HG02571 (cell line): ENCODE results near the gene AMBP.
"Not testable (repeated sequence)": the region's sequence is repeated elsewhere in the genome, so short reads cannot be mapped to it uniquely, and the experiment has no call there.

Source experiments
- ATAC-seq: cut with Tn5 transposase; IDR thresholded peaks from one replicate; pipeline ENCODE4 v1.9.1; 2021; ENCODE audit warnings: mild to moderate bottlenecking, moderate library complexity; ENCODE audit not compliant: unreplicated experiment

Gene AMBP

DNA sequence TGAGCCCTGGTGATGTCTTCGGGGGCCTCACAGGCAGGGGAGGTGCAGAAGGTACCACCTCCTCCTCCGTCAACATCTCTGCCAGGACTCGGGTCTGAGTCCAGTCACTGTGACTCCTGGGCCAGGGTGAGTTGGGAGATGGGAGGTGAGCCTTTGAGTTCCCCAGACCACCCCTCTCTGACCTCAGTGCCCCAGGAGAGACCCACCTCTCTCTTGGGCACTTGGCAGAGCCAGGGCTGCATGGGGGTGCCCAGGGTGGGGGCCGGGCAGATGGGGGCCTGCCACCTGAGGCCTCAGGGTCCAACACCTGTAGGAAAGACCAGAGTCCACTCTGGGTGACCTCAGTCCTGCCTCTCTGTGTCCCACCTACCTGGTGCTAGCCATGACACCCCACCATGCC, 14.2 kb upstream of the AMBP start:
- ATAC-seq: no peak

DNA sequence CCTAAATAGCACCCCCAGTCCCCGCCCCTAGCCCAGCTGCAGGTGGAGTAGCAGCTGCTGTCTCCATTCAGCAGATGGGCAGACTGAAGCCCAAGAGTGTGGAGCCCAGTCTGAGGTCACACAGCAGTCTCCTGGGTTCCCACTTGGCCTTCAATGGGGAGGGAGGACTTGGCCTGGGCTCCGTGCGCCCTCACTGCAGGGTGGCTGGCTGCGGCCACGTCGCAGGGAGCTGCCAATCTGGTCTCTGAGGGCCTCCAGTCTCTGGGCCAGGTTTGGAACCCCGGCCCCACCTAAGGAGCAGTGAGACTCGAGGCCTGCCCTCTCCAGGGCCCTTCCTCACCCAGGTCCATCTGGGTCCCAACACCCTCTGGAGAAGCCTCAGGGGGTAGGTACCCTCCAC, 13.6 kb upstream of the AMBP start:
- no peak for ATAC-seq

DNA sequence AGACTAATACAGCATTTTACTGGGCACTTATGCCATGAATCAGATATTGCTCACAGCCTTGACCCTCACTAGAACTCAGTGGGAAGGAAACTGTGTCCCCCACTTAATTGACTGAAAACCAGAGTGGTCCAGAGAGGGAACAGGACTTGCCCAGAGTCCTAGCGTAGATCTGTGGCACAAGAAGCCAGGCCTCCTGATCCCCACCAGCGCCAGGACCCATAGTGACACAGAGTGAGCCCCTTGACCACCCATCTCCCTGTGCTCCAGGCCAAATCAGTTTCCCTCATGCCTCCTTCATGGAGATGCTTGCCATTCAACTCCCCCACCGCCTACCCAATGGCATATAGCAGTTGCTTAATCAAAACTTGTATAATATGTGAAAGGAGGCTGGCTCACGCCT, 12.7 kb upstream of the AMBP start:
- no peak for ATAC-seq

DNA sequence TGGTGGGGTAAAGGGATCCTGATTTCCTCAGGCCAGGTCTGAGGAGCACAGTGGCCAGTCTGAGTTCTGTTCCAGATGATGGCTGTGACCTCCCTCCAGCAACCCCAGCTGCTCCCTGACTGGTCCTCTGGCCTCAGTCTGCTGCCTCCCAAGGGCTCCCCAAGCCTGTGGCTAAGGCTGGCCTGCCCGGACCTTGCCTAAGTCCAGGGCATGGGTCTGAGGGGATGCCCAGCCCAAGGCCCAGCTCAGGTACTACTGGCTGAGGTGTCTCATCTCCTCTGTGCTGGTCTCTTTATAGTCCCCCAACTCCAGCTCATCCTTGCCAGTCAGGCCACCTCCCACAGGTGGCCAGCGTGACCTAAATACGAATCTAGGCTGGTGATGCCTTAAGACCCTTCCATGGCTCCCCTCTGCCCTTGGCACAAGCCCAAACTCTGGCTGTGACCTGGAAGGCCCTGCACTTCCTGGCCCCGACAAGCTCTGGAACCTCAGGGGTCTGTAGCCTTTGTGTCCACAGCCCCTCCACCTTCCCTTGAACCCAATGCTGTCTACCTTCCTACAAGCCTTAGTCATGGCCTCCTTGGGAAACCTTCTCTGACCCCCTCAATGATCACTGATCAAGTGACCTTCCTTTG, 11.2 kb upstream of the AMBP start:
- no peak for ATAC-seq

DNA sequence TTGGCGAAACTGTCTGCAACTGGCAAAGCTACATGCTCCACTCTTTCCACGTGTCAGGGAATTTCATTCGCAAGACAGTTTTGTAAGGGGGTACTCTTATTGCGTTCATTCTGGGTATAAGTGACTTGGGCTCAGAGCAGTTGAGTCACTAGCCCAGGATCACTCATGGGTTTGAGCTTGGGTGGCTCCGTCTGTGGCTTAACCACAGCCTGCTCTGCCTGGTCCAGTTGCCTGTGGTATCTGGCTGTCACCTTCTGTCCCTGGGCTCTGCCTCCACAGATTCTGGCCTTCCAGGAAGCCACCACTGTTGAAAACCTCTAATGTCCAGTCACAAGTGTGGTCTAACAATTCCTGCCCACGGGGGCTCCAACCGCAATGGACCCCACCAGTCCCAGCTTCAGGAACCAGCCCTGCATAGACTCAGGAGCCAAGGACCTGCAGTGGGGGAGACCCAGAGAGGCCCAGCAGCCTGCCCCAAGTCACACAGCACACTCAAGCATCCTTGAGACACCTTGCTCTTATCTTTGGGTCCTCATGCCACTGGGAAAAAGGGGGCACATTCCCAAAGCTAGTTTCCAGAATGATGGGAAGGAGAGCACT, 10.6 kb upstream of the AMBP start:
- ATAC-seq: no peak

DNA sequence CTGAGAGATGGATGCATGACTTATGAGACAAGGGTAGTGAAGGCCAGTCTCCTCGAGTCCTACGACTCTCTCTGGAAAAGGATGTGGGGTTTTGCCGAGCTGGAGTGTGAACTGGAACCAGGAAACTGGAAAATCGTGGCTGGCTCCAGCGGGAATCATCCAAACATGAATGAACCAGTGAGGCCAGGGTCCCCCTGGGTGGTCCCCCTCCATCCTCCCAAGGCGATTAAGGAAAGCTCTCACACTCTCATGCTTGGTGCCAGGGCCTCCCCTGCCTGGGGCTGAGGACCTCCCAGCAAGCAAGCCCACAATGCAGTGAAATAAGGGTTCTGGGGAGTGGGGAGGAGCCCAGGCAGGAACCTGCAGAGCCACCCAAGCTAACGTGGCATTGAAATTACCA, 9.6 kb upstream of the AMBP start:
- ATAC-seq: no peak

DNA sequence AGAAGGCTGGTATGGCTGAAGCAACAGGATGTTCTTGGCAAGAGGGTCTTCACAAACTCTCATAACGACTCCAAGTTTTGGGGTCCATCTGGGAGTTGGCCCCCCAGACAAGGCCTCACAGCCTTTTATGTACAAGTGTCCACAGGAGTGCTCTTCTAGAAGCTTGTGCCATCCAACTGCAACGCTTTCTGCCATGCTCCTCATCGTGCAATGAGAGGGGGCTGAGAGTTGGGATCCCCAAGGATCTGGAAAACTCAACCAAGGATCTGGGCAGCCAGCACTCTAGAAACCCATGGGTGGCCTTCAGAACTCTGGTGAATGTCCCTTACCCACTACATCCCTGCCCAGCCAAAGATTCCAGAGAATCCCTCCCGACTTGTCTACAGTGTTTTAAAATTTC, 8.5 kb upstream of the AMBP start:
- ATAC-seq: no peak

DNA sequence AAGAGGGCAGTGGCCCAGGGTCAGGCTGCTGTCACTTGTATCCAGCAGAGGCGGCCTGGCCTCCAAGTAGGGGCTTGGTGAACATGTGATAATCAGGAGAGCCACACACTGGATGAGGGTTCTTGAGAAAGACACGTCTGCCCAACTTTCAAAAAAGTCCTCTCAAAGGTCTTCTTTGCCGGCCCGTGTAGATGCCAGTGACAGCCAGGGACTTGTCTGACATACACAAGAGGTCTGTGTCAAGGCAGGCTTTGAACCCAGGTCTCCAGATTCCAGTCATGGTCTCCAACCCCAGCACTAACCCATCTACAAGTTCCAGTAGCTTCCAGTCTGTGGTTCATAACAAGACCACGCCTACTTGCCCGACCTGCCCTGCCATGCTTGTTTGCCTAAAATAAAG, 7.9 kb upstream of the AMBP start:
- ATAC-seq: no peak

DNA sequence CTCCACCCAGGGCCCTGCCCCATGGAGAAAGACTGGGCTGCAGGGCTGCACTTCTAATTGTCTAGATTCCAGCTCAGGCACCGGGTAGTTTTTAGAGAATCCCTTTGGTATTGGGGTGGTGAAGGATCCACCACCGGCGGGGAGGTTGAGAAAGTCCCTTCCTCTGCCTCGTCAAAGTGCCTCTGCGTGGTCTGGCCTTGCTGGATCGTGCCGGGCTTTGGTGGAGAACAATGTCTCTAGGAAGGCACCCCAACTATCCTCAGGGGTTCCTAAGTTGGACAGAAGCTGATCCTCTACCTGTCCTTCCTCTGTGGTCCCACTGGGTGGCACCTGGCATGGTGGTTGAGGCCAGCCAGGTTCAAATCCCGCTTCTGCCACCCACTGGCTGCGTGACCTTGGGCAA, 7.3 kb upstream of the AMBP start:
- ATAC-seq: no peak

DNA sequence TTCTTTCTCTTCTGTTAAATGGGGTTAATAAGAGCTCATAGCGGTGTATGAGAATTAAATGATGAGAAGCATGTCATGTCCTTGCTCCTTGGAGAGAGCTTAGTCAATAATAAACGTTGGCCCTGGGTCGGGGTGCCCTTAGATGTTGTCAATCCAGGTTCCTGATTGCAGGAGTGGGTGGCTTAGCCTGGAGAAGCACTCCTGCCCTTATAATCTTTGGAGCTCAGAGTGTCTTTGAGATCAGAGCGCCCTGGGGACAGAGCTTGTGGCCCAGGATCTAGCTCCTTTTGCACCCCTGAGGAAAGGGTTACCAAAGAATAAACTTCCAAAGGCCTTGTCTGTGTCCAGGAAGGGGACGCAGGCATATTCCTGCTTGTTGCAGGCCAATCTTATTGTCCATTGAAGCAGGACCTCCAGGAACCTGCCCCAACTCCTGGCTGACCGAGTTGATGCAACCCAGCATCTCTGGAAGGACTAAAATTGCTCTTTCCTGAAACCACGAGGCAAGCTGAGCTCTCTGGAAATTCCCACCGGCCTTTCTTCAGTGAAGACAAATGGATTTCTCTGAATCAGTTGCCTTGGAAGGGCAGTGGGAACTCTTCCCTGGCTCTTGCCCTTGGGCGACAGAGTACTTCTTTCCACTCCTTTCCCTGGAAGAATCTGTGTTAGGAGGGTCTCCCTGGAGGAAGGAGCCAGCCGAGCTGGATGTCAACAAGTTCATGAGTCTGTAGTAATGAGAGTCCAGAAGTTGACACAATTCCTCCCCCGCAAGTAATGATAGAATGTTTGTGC, 6.4 kb upstream of the AMBP start:
- ATAC-seq: no peak

DNA sequence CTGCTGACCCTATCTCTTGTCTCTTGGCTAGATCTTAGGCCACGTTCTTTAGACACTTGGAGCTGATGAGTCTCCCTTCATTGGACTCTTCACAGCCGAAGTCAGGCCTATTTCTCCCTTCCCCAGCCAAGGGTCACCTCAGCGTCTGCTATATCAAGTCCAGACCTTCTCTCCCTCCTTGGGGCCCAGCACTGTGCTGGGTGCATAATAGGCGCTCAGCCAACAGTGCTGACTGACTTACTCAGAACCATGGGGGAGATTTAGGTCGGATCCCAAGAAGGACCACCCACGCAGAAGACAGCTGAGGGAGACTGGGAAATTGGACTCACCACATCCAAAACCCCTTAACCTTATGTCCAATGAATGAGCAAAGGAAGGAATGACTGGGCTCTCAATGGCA, 5.6 kb upstream of the AMBP start:
- no peak for ATAC-seq

DNA sequence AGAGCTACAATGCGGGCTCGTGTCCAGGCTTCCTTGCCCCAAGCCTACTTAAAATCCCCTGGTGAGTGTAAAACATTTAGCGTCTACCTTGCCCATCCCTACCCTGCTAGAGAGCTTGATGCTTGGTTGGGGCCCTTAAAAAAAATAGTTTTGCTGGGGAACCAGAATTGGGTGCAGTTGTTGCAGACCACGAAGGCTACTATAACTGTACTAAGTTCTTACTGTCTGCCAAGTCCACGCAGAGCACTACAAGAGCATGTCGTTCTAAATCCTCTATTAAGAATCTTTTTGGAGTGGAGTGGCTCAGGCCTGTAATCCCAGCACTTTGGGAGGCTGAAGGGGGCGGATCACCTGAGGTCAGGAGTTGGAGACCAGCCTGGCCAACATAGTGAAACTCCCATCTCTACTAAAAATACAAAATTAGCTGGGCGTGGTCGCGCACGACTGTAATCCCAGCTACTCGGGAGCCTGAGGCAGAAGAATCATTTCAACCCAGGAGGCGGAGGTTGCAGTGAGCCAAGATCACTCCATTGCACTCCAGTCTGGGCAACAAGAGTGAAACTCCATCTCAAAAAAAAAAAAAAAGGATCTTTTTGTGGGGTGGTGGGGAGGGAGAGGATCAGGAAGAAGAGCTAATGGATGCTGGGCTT, 4.8 kb upstream of the AMBP start:
- ATAC-seq: not testable (repeated sequence)

DNA sequence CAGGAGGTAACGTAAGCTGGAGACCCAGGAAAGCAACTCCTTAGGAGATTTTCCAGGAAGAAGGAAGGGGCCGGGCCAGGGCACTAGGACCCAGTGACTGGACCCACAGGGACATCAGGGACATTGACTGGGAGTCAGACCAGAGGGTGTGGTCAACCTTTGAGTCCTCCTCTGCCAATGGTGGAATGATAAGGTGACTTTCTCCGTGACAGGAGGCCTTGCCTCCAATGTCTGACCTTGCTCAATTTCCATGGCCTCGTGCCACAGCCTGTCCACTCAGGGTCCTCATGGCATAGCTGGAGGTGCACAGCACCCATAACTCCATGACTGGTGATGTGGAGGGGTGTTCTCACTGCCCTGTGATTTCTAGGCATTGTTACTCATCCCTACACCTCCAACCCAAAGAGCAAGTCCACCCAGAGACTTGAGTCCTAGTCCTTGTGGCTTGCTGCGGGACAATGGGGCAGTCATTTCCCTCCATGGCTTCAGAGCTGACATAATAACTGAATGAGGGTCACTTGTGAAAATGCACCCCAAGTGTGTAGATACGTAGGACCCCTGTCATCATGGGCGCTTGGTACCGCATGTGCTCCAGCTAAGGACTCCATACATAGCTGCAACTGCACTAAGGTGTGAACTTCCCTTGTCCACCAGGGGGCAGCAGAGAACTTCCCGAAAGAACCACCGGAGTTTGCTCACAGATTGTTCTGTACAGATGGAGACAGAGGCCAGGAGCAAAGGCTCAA, 4.1 kb upstream of the AMBP start:
- ATAC-seq: peak; percentile 72

DNA sequence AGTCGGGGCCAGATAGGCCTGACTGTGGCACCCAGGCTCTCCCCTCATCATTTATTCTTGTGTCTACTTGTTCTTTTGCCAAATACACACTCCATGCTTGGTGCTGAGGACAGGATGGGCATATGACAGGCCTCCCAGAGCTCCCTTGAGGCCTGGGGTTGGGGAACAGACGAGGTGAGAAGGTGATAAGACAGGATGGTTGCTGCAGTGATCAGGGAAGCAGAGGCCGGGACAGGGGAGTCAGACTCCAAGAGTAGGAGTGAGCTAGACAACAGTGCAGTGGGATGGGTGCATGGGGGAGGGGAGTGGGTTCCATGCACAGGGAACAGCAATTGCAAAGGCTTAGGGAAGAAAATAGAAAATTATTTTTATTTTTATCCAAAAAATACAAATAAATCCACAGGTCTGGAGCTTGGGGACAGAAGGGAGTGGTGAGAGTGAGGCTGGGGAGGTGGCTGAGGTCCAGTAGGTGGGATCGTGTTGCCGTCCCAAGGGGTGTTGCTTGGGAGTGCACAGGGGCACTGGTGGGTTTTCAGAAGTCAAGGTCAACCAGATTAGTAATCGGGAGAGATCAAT, 3.4 kb upstream of the AMBP start:
- no peak for ATAC-seq

DNA sequence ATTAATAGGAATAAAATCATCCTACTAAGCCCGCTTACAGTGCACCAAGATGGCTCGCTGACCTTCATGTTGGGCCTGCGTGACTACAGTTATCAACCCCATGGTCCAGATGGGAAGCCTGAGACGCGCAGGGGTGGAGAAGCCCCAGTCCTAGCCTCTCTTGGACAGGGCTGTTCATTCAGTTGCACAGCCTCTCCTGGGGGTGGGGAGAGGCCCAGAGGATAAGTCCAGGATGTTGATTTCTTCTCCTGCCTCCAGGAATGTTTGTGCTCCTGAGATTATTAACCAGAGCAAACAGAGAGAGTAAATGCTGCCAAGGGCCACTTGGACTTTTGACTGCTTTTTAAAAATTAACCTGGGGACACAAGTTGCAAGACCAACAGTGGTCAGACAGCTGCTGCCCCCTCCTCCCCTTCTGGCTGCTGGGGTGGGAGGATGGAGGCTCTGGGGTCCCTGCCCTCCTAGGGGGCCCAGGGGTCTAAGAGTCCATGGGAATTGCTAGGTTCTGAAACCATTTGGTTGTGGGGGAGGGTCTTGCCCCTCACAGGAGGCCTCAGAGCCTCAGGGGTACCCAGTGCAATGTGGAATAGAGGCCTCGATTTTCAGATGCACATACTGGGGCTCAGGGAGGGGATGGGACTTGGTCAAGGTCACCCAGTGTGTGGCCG, 2.8 kb upstream of the AMBP start:
- ATAC-seq: no peak

DNA sequence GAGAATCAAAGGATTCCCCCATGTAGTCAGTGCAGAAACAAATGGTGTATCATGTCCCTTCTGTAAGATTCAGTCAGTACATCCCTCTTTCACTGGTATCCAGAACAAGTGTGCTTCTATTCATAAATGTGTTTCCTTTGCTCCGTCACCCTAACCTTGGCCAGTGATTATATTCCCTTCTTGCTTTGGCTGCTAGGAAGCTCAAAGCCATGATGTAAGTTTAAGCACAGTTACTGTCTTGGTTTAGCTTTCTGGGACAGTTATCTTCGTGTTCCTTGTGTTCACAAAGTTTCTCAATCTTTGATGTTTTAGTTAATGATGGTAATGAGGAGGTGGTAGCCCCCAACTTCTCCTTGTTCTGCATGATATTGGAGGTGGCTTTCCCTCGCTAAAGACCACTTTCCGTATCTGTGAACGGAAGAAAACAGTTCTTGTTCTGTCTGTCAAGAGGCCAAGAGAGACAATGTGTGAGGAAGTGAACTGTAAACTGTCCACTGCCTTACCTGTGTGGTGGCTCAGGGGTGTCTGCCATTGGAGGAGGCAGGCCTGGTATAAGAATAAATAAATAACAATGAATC, 2.2 kb upstream of the AMBP start:
- no peak for ATAC-seq

DNA sequence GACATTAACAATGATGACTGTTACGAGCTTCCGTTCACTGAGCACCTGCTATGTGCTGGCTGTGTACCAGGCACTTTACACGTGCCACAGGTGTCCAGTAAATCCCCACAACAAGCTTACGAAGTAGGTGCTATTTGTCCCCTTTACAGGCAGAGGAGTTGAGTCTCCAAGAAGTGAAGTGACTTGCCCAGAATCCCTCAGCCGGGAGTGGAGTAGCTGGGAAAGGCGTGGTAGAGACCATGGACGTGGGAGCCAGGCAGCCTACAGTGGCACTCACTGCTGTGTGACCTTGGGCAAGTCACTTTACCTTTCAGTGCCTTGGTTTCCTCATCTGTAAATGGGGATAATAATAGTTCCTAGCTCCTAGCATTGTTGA, 669 bp upstream of the AMBP start:
- ATAC-seq: no peak

DNA sequence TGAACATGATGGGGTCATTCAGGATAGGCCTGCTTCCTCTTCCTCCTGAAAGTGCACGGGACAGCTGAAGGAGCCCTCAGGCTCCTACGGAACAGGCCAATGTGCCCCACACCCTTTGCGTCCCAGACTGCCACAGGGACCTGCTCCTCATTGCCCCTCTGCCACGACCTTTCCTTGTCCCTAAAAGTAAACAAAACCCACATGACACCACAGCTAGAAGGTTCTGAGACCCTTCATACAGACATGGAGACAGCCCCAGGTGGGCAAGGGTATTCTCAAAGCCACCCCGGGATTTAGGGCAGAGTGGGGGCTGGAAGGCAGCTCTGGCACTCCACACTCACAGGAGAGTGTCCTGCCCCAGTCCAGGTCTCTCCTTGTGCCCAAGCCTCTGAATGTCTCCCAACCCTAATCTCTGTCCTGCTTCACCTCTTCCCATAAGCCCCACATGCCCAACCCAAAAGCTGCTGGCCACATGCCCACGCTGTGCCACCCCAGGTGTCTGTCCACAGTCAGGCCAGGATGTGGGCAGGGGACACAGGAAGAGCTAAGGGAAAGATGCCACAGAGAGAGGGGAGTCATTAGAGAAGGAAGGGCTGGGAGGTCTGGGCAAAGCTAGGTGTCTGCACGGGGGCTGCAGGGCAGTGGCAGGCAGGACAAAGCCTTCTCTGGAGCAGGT, 800 bp downstream of the AMBP start:
- ATAC-seq: no peak
